Measurements from ENCODE around the gene EVPL.
"Not testable (repeated sequence)": the region's sequence is repeated elsewhere in the genome, so short reads cannot be mapped to it uniquely, and the experiment has no call there.

EVPL gene

GRCh38 chr17:76046064-76046463, 19.0 kb upstream of the EVPL start:
- DNase-seq: no peak

GRCh38 chr17:76044475-76045007, 17.4 kb upstream of the EVPL start:
- DNase-seq: not testable (repeated sequence)

GRCh38 chr17:76042868-76043267, 15.8 kb upstream of the EVPL start:
- DNase-seq: not testable (repeated sequence)

GRCh38 chr17:76040376-76040775, 13.3 kb upstream of the EVPL start:
- DNase-seq: no peak

GRCh38 chr17:76039121-76039520, 12.0 kb upstream of the EVPL start:
- DNase-seq: no peak

- DNase-seq: no peak
Measured at GRCh38 chr17:76038050-76038449, 10.9 kb upstream of the EVPL start.

GRCh38 chr17:76036497-76037261, 9.6 kb upstream of the EVPL start:
- no peak for DNase-seq

- DNase-seq: no peak
Measured at GRCh38 chr17:76034428-76035350, 7.6 kb upstream of the EVPL start.

- DNase-seq: no peak
Measured at GRCh38 chr17:76033139-76033538, 6.0 kb upstream of the EVPL start.

- no peak for DNase-seq
Measured at GRCh38 chr17:76032780-76033108, 5.6 kb upstream of the EVPL start.

GRCh38 chr17:76032073-76032779, 5.1 kb upstream of the EVPL start:
- no peak for DNase-seq

GRCh38 chr17:76026714-76027158, 370 bp downstream of the EVPL start:
- no peak for DNase-seq

- DNase-seq: no peak
Measured at GRCh38 chr17:76025294-76025693, 1.8 kb downstream of the EVPL start.

- DNase-seq: no peak
Measured at GRCh38 chr17:76024353-76024752, 2.8 kb downstream of the EVPL start.

- DNase-seq: no peak
Measured at GRCh38 chr17:76023900-76024237, 3.2 kb downstream of the EVPL start.

GRCh38 chr17:76022973-76023899, 3.9 kb downstream of the EVPL start:
- DNase-seq: no peak

GRCh38 chr17:76022285-76022684, 4.8 kb downstream of the EVPL start:
- no peak for DNase-seq

- no peak for DNase-seq
Measured at GRCh38 chr17:76019833-76020467, 7.2 kb downstream of the EVPL start.

- DNase-seq: no peak
Measured at GRCh38 chr17:76018801-76019200, 8.3 kb downstream of the EVPL start.

- DNase-seq: no peak
Measured at GRCh38 chr17:76018340-76018680, 8.8 kb downstream of the EVPL start.

GRCh38 chr17:76017481-76018339, 9.4 kb downstream of the EVPL start:
- DNase-seq: no peak

Data from NCI-H2029 (cell line).